Measurements from ENCODE around the gene SDK1. TPM values are rescaled to one million over a fixed set of nuclear protein-coding genes. Genes with fewer than 3 reads are reported as not detected.

Gene SDK1
- polyA plus RNA-seq, 4 donors = 0.27 to 5.0 (median 2.1) TPM; not detected in 1

DNA sequence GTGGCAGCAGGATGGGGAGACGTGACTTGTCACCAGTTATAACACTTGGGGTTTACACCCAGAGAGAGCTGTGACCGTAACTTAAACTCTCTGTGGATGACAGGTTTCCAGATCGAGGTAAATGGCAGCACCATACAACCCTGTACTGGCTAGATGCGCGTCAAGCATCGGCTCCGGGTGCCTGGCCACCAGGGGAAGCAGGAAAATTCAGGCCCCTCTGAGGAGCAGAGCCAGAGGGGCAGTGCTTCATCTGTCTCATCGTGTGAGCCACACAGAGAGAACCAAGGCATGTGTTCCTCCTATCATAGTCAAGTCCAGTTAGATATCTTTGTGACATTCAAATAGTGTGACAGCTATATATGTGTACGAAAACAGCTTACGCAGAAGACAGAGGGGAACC, 728.9 kb downstream of the SDK1 start:
- no peaks in the 10 kb centered on the region for H3K4me1 ChIP-seq (ENCODE audit: control insufficient read depth in 3 of 3, insufficient read depth in 2 of 3, low read depth in 1 of 3, low read length in 2 of 3)
- peaks cover 0 to 2% (median 0%) of the 10 kb centered on the region in 3 donors for H3K36me3 ChIP-seq (ENCODE audit: control insufficient read depth in 3 of 3, insufficient read depth in 2 of 3, low read depth in 1 of 3, low read length in 3 of 3)
- 91 to 94% (median 92%) methylated on average over 10 of the region's 10 CpGs for WGBS, 3 donors
- H3K27ac ChIP-seq (ENCODE audit: low read depth in 1 of 3, low read length in 2 of 3) = no peak overlapping the region
- H3K4me3 ChIP-seq (ENCODE audit: low read depth in 1 of 3, low read length in 3 of 3) = no peak overlapping the region
- H3K27me3 ChIP-seq (ENCODE audit: control insufficient read depth in 3 of 3, insufficient read depth in 3 of 3, low read length in 3 of 3) = no peaks in the 10 kb centered on the region
- no peaks in the 10 kb centered on the region for H3K9me3 ChIP-seq (ENCODE audit: control insufficient read depth in 2 of 2, insufficient read depth in 1 of 2, low read depth in 1 of 2, low read length in 1 of 2)
- FAIRE-seq (no peak), DNase-seq (no peak)

DNA sequence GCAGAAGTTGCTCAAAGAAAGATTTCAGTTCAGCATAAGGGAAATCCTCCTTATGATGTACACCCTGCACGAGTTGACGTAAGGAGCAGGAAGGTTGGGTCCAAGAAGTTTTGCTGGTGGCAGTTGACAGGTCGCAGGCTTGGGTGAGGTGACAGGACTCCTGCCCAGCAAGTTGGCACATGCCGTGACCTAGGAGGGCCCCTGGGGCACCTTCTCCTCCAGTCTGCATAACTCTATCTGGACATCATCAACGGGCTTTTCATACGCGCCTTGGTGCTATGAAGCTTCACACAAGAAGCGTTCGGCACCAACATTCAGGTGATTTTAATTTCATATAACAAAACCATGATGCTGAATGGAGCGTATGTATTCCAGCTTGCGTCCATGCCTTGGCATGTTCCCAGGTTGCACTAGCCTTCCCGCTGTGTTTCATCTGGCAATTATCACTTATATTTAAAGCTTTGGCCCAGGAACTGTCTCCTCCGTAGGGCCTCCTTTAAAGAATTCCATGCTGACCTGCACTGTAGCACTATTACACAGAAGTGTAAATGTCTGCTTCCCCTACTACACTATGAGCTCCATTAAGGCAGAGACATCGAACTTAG, 729.4 kb downstream of the SDK1 start:
- WGBS, 3 donors = 81 to 96% (median 92%) methylated on average over 14 of the region's 14 CpGs
- Histone ChIP-seq H3K4me3 (ENCODE audit: low read depth in 1 of 3, low read length in 3 of 3) (no peak overlapping the region), H3K4me1 (ENCODE audit: control insufficient read depth in 3 of 3, insufficient read depth in 2 of 3, low read depth in 1 of 3, low read length in 2 of 3) (no peaks in the 10 kb centered on the region), H3K27ac (ENCODE audit: low read depth in 1 of 3, low read length in 2 of 3) (no peak overlapping the region), H3K36me3 (ENCODE audit: control insufficient read depth in 3 of 3, insufficient read depth in 2 of 3, low read depth in 1 of 3, low read length in 3 of 3) (peaks cover 0 to 2% (median 0%) of the 10 kb centered on the region in 3 donors), H3K9me3 (ENCODE audit: control insufficient read depth in 2 of 2, insufficient read depth in 1 of 2, low read depth in 1 of 2, low read length in 1 of 2) (no peaks in the 10 kb centered on the region), H3K27me3 (ENCODE audit: control insufficient read depth in 3 of 3, insufficient read depth in 3 of 3, low read length in 3 of 3) (no peaks in the 10 kb centered on the region)
- no peak for FAIRE-seq
- DNase-seq = no peak

DNA sequence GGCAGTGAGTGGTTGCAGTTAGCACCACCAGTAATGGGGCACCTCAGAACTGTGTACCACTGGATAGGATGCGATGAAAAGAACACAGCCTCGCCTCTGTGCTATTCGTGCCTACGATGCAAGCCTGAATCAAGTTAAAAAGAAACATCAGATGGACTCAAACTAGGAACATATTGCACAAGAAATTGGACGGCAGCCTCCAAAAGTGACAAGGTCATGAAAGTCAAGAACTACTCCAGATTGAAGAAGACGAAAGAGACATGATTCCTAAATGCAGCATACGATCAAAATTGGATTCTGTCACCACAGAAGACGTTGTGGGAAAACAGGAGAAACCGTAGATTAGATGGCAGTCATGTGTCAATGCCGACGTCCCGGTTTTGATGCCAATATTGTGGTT, 732.9 kb downstream of the SDK1 start:
- H3K27me3 ChIP-seq (ENCODE audit: control insufficient read depth in 3 of 3, insufficient read depth in 3 of 3, low read length in 3 of 3) = no peaks in the 10 kb centered on the region
- no peak overlapping the region for H3K27ac ChIP-seq (ENCODE audit: low read depth in 1 of 3, low read length in 2 of 3)
- H3K4me3 ChIP-seq (ENCODE audit: low read depth in 1 of 3, low read length in 3 of 3) = no peak overlapping the region
- no peaks in the 10 kb centered on the region for H3K4me1 ChIP-seq (ENCODE audit: control insufficient read depth in 3 of 3, insufficient read depth in 2 of 3, low read depth in 1 of 3, low read length in 2 of 3)
- WGBS, 3 donors = 80 to 90% (median 86%) methylated on average over 12 of the region's 12 CpGs
- no peaks in the 10 kb centered on the region for H3K36me3 ChIP-seq (ENCODE audit: control insufficient read depth in 3 of 3, insufficient read depth in 2 of 3, low read depth in 1 of 3, low read length in 3 of 3)
- no peak for DNase-seq
- no peaks in the 10 kb centered on the region for H3K9me3 ChIP-seq (ENCODE audit: control insufficient read depth in 2 of 2, insufficient read depth in 1 of 2, low read depth in 1 of 2, low read length in 1 of 2)
- FAIRE-seq = no peak

DNA sequence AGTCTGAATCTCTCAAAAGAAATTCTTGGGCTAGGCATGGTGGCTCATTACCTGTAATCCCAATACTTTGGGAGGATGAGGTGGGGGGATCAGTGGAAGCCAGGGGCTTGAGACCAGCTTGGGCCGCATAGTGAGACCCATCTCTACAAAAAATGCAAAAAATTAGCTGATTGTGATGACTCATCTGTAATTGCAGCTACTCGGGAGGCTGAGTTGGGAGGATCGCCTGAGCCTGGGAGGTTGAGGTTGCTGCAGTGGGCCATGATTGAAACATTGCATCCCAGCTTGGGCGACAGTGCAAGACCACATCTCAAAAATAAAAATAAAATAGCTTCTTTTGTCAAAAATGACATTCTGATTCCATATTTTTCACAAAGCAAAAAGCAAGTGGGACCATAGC, 736.3 kb downstream of the SDK1 start:
- Histone ChIP-seq H3K36me3 (ENCODE audit: control insufficient read depth in 3 of 3, insufficient read depth in 2 of 3, low read depth in 1 of 3, low read length in 3 of 3) (no peaks in the 10 kb centered on the region), H3K9me3 (ENCODE audit: control insufficient read depth in 2 of 2, insufficient read depth in 1 of 2, low read depth in 1 of 2, low read length in 1 of 2) (no peaks in the 10 kb centered on the region), H3K27ac (ENCODE audit: low read depth in 1 of 3, low read length in 2 of 3) (no peak overlapping the region), H3K4me3 (ENCODE audit: low read depth in 1 of 3, low read length in 3 of 3) (no peak overlapping the region), H3K27me3 (ENCODE audit: control insufficient read depth in 3 of 3, insufficient read depth in 3 of 3, low read length in 3 of 3) (no peaks in the 10 kb centered on the region), H3K4me1 (ENCODE audit: control insufficient read depth in 3 of 3, insufficient read depth in 2 of 3, low read depth in 1 of 3, low read length in 2 of 3) (no peaks in the 10 kb centered on the region)
- DNase-seq (no peak), FAIRE-seq (no peak)
- WGBS, 3 donors = 86 to 96% (median 91%) methylated on average over 4 of the region's 4 CpGs

GRCh38 chr7:4037877-4038276, 736.8 kb downstream of the SDK1 start:
- Histone ChIP-seq H3K9me3 (ENCODE audit: control insufficient read depth in 2 of 2, insufficient read depth in 1 of 2, low read depth in 1 of 2, low read length in 1 of 2) (no peaks in the 10 kb centered on the region), H3K4me3 (ENCODE audit: low read depth in 1 of 3, low read length in 3 of 3) (no peak overlapping the region), H3K36me3 (ENCODE audit: control insufficient read depth in 3 of 3, insufficient read depth in 2 of 3, low read depth in 1 of 3, low read length in 3 of 3) (no peaks in the 10 kb centered on the region), H3K4me1 (ENCODE audit: control insufficient read depth in 3 of 3, insufficient read depth in 2 of 3, low read depth in 1 of 3, low read length in 2 of 3) (no peaks in the 10 kb centered on the region), H3K27me3 (ENCODE audit: control insufficient read depth in 3 of 3, insufficient read depth in 3 of 3, low read length in 3 of 3) (no peaks in the 10 kb centered on the region), H3K27ac (ENCODE audit: low read depth in 1 of 3, low read length in 2 of 3) (no peak overlapping the region)
- FAIRE-seq (no peak), DNase-seq (no peak)
- WGBS, 3 donors = 76 to 91% (median 86%) methylated on average over 4 of the region's 4 CpGs

GRCh38 chr7:4040109-4040928, 739.3 kb downstream of the SDK1 start:
- Histone ChIP-seq H3K4me1 (ENCODE audit: control insufficient read depth in 3 of 3, insufficient read depth in 2 of 3, low read depth in 1 of 3, low read length in 2 of 3) (no peaks in the 10 kb centered on the region), H3K4me3 (ENCODE audit: low read depth in 1 of 3, low read length in 3 of 3) (no peak overlapping the region), H3K36me3 (ENCODE audit: control insufficient read depth in 3 of 3, insufficient read depth in 2 of 3, low read depth in 1 of 3, low read length in 3 of 3) (no peaks in the 10 kb centered on the region), H3K27me3 (ENCODE audit: control insufficient read depth in 3 of 3, insufficient read depth in 3 of 3, low read length in 3 of 3) (no peaks in the 10 kb centered on the region), H3K9me3 (ENCODE audit: control insufficient read depth in 2 of 2, insufficient read depth in 1 of 2, low read depth in 1 of 2, low read length in 1 of 2) (no peaks in the 10 kb centered on the region), H3K27ac (ENCODE audit: low read depth in 1 of 3, low read length in 2 of 3) (no peak overlapping the region)
- FAIRE-seq (no peak), DNase-seq (no peak)
- WGBS, 3 donors = 86% methylated on average over 20 of the region's 20 CpGs

DNA sequence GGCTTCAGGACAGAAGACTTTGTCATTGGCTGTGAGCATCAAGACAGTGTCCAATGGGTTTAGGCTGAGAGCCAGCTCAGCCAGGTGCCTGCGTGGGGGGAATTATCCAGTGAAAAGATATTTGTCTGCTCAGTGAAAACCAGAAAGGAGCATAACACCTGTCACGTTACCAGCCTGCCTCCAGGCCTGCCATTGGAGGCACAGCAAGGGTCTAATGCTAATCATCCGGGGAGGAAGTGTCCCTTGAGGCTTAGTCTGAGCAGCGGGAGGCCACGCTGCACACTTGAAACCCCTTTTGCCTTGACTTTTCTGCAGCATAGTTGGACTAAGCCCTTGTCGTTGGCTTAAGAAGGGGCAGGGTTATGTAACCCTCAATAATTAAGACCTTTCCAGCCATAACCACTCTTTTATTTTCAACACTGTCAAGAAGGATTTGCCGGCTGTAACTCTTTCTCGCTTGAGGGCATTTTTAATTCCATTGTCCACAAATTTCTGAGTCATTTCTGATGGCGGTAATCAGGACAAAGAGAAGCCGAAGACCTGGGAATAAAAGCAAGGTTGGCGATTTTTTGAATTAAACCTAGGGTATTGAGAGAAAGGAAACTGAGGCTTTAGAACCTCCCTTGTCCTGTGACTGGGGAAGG, 741.5 kb downstream of the SDK1 start:
- Histone ChIP-seq H3K4me3 (ENCODE audit: low read depth in 1 of 3, low read length in 3 of 3) (no peak overlapping the region), H3K36me3 (ENCODE audit: control insufficient read depth in 3 of 3, insufficient read depth in 2 of 3, low read depth in 1 of 3, low read length in 3 of 3) (no peaks in the 10 kb centered on the region), H3K27ac (ENCODE audit: low read depth in 1 of 3, low read length in 2 of 3) (no peak overlapping the region), H3K4me1 (ENCODE audit: control insufficient read depth in 3 of 3, insufficient read depth in 2 of 3, low read depth in 1 of 3, low read length in 2 of 3) (no peaks in the 10 kb centered on the region), H3K27me3 (ENCODE audit: control insufficient read depth in 3 of 3, insufficient read depth in 3 of 3, low read length in 3 of 3) (no peaks in the 10 kb centered on the region), H3K9me3 (ENCODE audit: control insufficient read depth in 2 of 2, insufficient read depth in 1 of 2, low read depth in 1 of 2, low read length in 1 of 2) (no peaks in the 10 kb centered on the region)
- no peak for DNase-seq
- WGBS, 3 donors = 72 to 76% (median 75%) methylated on average over 11 of the region's 11 CpGs
- no peak for FAIRE-seq

- Histone ChIP-seq H3K27ac (ENCODE audit: low read depth in 1 of 3, low read length in 2 of 3) (no peak overlapping the region), H3K36me3 (ENCODE audit: control insufficient read depth in 3 of 3, insufficient read depth in 2 of 3, low read depth in 1 of 3, low read length in 3 of 3) (no peaks in the 10 kb centered on the region), H3K27me3 (ENCODE audit: control insufficient read depth in 3 of 3, insufficient read depth in 3 of 3, low read length in 3 of 3) (no peaks in the 10 kb centered on the region), H3K9me3 (ENCODE audit: control insufficient read depth in 2 of 2, insufficient read depth in 1 of 2, low read depth in 1 of 2, low read length in 1 of 2) (no peaks in the 10 kb centered on the region), H3K4me1 (ENCODE audit: control insufficient read depth in 3 of 3, insufficient read depth in 2 of 3, low read depth in 1 of 3, low read length in 2 of 3) (no peaks in the 10 kb centered on the region), H3K4me3 (ENCODE audit: low read depth in 1 of 3, low read length in 3 of 3) (no peak overlapping the region)
- FAIRE-seq (no peak), DNase-seq (no peak)
- WGBS, 3 donors = 90 to 92% (median 92%) methylated on average over 9 of the region's 9 CpGs
Measured at GRCh38 chr7:4043988-4044387, 742.9 kb downstream of the SDK1 start.

Data from small intestine (tissue), 7 donors.